Psoas muscle (tissue), 8 donors: ENCODE results near the gene ADAMTS2. TPM values are rescaled to one million over a fixed set of nuclear protein-coding genes. Genes with fewer than 3 reads are reported as not detected.

ENCODE experiments used
- ATAC-seq, 4 donors: fragments of 200-7000 bp; cut with Tn5 transposase; one replicate each; pipeline ENCODE4 v1.9.1; 2020; ENCODE audit warnings: moderate library complexity in 3 of 4, mild to moderate bottlenecking in 2 of 4
- DNase-seq, 2 donors: peaks; one replicate each; pipeline ENCODE4 v3.0.0-alpha.2; 2020
- H3K27ac ChIP-seq: fragments of 200-600 bp; one replicate; pipeline ENCODE4 v1.8.0; 2022
- H3K27me3 ChIP-seq, 3 donors: fragments of 200-600 bp in 1 of 3; one replicate each; pipeline versions ENCODE4 v1.6.1 to v1.8.0; 2013 to 2022; ENCODE audit warnings: low read length in 2 of 3, mild to moderate bottlenecking in 2 of 3, moderate library complexity in 1 of 3; ENCODE audit not compliant: insufficient read depth in 3 of 3
- H3K36me3 ChIP-seq, 2 donors: fragments of 200-600 bp in 1 of 2; one replicate each; pipeline versions ENCODE4 v1.6.1 to v1.8.0; 2013 to 2022; ENCODE audit warnings: low read depth in 1 of 2, mild to moderate bottlenecking in 1 of 2, moderate library complexity in 1 of 2; ENCODE audit not compliant: insufficient read depth in 1 of 2
- H3K4me1 ChIP-seq: fragments of 200-600 bp; one replicate; pipeline ENCODE4 v1.8.0; 2022
- H3K4me3 ChIP-seq: fragments of 200-600 bp; one replicate; pipeline ENCODE4 v1.8.0; 2022; ENCODE audit warnings: mild to moderate bottlenecking
- H3K9me3 ChIP-seq: fragments of 200-600 bp; one replicate; pipeline ENCODE4 v1.8.0; 2022
- WGBS, 3 donors: extraction: QIAGEN DNeasy Blood & Tissue Kit; methylation state at CpG; one replicate each; pipeline versions ENCODE4 v1.1.6 to v1.1.7; 2013; 5-methylcytosine and 5-hydroxymethylcytosine counted together
- intact Hi-C, 2 donors: fragments of 100-400 bp; cut with DNase I; formaldehyde crosslinking; loops; one replicate each; pipeline versions ENCODE4 v1.11.0 to v1.14.2; 2022
- polyA plus RNA-seq, 3 donors: library from polyadenylated mRNA; stranded (reverse); fragments of 200-250 nt; gene quantifications; one replicate each; pipeline ENCODE4 v1.2.3, GENCODE V29; 2013
- total RNA-seq, 4 donors: library from RNA; stranded (reverse); fragmentation: NEBNext Ultra II Directional in 2 of 4; extraction: Animal tissue kit (Norgen Biotek cat#: 25700) in 2 of 4; gene quantifications; one replicate each; pipeline versions ENCODE4 v1.2.1 to v1.2.4, GENCODE V29; 2021 to 2023
- TF ChIP-seq, protein P1 (sequence below): fragments of 200-600 bp; IDR thresholded peaks from one replicate; pipeline ENCODE4 v1.8.0; 2022; ENCODE audit warnings: antibody characterized with exemption
- donor health status: healthy with polysubstance abuse.
- donor health status: DM: no; HTN: no; CAD: no; lungs with moderate emphysema.
- donor health status: Bipolar disorder and iron deficiency.
- donor health status: healthy.
- donor health status: DM: yes; HTN: yes; CAD: no.
- donor health status: DM: no; HTN: no; CAD: no.
- donor health status: DM: no; HTN: no; CAD: no.
- donor health status: DM: yes; HTN: yes; CAD: no.

ADAMTS2 gene
- total and polyA plus RNA-seq, 7 donors = 0.83 to 3.7 (median 2.0) TPM

DNA sequence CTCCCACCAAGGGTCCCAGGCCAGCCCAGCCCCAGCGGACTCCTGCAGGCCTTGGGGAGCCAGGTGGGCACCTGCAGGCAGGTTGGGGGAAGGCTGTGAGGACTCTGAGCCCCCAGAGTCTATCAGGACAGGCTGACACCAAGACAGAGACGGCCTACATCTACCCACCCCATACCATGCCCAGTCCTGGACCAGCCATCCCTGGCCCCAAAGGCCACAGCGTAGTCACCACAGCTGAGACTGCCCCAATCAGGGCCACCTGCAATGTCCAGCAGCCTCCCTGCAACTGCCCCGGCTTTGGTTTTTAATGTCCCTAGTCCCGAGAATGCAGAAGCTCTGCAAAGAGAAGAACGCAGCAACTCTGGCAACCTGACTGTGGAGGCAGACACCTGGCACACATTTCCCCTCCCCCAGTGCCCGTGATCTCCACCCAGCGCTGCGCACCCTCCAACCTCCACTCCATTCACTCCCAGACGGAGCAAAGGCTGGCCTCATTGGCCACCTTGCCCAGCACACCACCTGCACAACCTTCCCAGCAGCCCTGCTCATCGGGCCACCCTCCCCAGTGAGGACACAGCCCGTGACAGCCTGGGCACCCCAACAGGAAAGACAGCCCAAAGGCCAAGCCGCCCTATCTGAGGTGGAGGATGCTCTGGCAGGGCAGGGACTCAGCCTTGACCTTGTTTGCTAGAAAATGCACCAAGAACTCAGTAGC is 14.9 kb downstream of the ADAMTS2 start:
- DNase-seq (peak in 1 of 2 donors; percentile 16), ATAC-seq (no peak)
- Histone ChIP-seq H3K36me3 (no peaks in the 10 kb centered on the region), H3K4me1 (no peaks in the 10 kb centered on the region), H3K27ac (no peak overlapping the region), H3K27me3 (peaks cover 0 to 1% (median 0%) of the 10 kb centered on the region in 3 donors), H3K4me3 (no peak overlapping the region), H3K9me3 (no peaks in the 10 kb centered on the region)
- TF ChIP-seq, protein P1, sequence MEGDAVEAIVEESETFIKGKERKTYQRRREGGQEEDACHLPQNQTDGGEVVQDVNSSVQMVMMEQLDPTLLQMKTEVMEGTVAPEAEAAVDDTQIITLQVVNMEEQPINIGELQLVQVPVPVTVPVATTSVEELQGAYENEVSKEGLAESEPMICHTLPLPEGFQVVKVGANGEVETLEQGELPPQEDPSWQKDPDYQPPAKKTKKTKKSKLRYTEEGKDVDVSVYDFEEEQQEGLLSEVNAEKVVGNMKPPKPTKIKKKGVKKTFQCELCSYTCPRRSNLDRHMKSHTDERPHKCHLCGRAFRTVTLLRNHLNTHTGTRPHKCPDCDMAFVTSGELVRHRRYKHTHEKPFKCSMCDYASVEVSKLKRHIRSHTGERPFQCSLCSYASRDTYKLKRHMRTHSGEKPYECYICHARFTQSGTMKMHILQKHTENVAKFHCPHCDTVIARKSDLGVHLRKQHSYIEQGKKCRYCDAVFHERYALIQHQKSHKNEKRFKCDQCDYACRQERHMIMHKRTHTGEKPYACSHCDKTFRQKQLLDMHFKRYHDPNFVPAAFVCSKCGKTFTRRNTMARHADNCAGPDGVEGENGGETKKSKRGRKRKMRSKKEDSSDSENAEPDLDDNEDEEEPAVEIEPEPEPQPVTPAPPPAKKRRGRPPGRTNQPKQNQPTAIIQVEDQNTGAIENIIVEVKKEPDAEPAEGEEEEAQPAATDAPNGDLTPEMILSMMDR = no peak
- intact Hi-C loops = no loop called here
- 88 to 92% (median 91%) methylated on average over 13 of the region's 13 CpGs for WGBS, 3 donors

DNA sequence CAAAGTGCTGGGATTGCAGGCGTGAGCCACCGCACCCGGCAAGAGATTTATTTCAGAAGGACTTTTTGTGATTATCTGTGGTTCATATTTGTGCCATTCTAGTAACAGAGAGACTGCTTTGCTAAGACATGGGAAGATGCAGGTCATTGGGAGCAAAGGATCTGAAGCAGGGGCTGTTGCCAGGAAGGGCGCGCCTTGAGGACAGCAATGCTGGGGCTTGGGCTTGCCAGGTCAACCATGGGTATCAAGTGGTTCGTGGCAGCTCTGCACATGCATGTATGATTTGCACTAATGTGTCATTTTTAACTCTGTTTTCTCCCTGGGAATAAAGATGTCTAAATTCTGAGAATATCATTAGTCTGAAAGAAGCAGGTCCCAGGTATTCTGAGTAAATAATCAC is 17.0 kb downstream of the ADAMTS2 start:
- H3K27me3 ChIP-seq = peaks cover 0 to 3% (median 0%) of the 10 kb centered on the region in 3 donors
- H3K4me3 ChIP-seq = no peak overlapping the region
- H3K4me1 ChIP-seq = no peaks in the 10 kb centered on the region
- H3K27ac ChIP-seq = no peak overlapping the region
- DNase-seq = peak in 1 of 2 donors; percentile 26
- TF ChIP-seq, protein P1 = no peak
- no peaks in the 10 kb centered on the region for H3K36me3 ChIP-seq
- 88 to 95% (median 89%) methylated on average over 6 of the region's 6 CpGs for WGBS, 3 donors
- no peak for ATAC-seq
- intact Hi-C loops = no loop called here
- no peaks in the 10 kb centered on the region for H3K9me3 ChIP-seq

DNA sequence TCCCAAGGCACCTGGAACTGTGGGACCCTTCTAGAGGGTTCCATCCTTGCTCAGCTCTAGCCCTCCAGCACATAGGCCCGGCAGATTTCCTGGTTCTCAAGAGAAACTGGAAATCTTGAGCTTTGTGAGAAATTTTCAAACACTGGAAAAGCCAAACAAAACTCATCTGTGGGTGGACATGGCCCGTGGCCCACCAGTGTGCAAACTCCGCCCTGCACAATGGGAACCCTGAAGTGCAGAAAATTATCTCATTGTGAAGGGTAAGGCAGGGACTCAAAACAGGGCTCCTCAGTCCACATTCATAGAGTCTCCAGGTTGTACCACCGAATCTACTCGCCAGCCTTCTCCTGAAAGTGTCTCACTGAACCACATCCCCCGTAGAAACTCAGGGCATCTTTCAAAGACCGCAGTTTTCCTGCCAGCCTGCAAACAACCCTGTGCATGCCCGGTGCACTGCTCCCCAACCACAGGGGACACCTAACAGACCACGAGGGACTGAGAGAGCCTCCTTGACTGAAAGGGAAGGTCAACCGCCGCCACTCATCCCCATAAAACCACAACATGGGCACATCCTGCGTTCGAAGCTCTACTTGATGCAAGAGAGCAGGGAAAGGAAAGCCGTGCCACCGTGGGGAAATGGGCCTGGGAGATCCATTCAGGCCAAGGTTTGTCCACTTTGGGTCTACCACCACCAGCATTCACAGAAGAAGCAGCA is 18.1 kb downstream of the ADAMTS2 start:
- 82 to 90% (median 89%) methylated on average over 15 of the region's 15 CpGs for WGBS, 3 donors
- Histone ChIP-seq H3K27me3 (peaks cover 0 to 1% (median 0%) of the 10 kb centered on the region in 3 donors), H3K27ac (no peak overlapping the region), H3K36me3 (no peaks in the 10 kb centered on the region), H3K9me3 (no peaks in the 10 kb centered on the region), H3K4me1 (no peaks in the 10 kb centered on the region), H3K4me3 (no peak overlapping the region)
- DNase-seq = peak; percentile 16 to 36
- intact Hi-C loops = no loop called here
- TF ChIP-seq, protein P1 = no peak
- ATAC-seq = no peak

DNA sequence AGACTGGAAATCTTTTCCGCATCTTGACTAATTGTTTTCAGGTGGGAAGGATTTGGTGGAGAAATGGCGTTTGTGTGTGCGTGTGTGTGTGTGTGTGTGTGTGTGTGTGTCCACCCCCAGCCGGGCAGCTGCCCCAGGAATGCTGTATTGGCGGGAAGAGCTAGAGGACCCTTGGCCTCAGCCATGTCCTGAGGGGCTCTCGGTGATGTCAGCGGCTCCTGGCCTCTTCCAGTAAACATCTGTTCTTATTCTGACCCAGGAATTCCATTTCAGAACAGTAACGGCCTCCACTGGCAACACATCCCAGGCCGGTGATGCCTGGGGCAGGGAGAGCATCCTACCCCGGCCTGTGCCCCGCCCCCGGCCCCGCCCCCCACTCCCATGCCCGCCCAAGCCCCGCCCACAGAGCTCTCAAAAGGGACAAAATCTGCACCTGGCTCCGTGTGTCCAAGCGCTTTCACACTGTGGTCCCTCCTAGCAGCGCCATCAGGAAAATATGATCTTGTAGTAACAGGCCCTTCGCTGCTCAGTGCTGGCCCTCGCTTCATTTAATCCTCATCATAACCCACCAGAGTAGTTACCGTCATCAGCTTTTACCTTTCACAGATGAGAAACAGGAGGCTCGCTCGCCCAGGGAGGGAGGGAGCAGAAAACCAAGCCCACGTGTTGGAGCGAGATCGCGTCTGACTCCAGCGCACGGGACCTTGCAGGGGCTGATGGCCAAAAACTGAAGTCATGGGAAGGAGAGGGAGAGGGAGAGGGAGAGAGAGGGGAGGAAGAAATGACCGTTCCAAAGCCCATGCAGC is 18.9 kb downstream of the ADAMTS2 start:
- no peaks in the 10 kb centered on the region for H3K36me3 ChIP-seq

More for the DNA sequence above, 18.9 kb downstream of the ADAMTS2 start:
- H3K9me3 ChIP-seq = no peaks in the 10 kb centered on the region
- ATAC-seq (peak in 3 of 4 donors; percentile 50 to 72 (median 67)), DNase-seq (peak; percentile 87 to 91)
- no peak overlapping the region for H3K4me3 ChIP-seq
- 19 to 22% (median 19%) methylated on average over 30 of the region's 30 CpGs for WGBS, 3 donors
- intact Hi-C loops = no loop called here
- peaks cover 0 to 1% (median 0%) of the 10 kb centered on the region in 3 donors for H3K27me3 ChIP-seq
- TF ChIP-seq, protein P1 = no peak
- no peak overlapping the region for H3K27ac ChIP-seq
- H3K4me1 ChIP-seq = no peaks in the 10 kb centered on the region
